Measurements from ENCODE around the gene NELFA. TPM values are rescaled to one million over a fixed set of nuclear protein-coding genes. Genes with fewer than 3 reads are reported as not detected.
A peak's percentile ranks its signal among the peaks of the same experiment; 100 is the strongest.

Gene NELFA
- total and polyA plus RNA-seq, 2 donors from 2014 or later: 17.8 to 39.1 TPM

GRCh38 chr4:1975880-1976279 is 32.9 kb downstream of the NELFA start:
- H3K9ac ChIP-seq (ENCODE audit: low read length in 3 of 3): no peak overlapping the region
- intact Hi-C loops (cut with DNase I): no loop called here
- no peaks in the 10 kb centered on the region for H3K9me3 ChIP-seq (ENCODE audit: control insufficient read depth in 2 of 3, insufficient read depth in 1 of 3, low read length in 3 of 3)
- no peak overlapping the region for H3K4me3 ChIP-seq (ENCODE audit: low read length in 3 of 3)
- DNase-seq (peak in 1 of 5 donors; percentile 9), FAIRE-seq (no peak)
- peaks cover 2 to 9% (median 2%) of the 10 kb centered on the region in 3 donors for H3K36me3 ChIP-seq (ENCODE audit: control insufficient read depth in 2 of 3, insufficient read depth in 3 of 3, low read length in 3 of 3)
- H3K27me3 ChIP-seq (ENCODE audit: control insufficient read depth, insufficient read depth, low read length): no peaks in the 10 kb centered on the region
- no peak overlapping the region for H3K27ac ChIP-seq (ENCODE audit: low read depth in 2 of 2, low read length in 2 of 2)
- no peak for TF ChIP-seq CTCF (IDR thresholded peaks at IDR 0.05; ENCODE audit: borderline replicate concordance, extremely low read depth, insufficient read depth)
- H3K4me1 ChIP-seq (ENCODE audit: control insufficient read depth in 2 of 3, insufficient read depth in 2 of 3, low read depth in 1 of 3, low read length in 3 of 3): no peaks in the 10 kb centered on the region

GRCh38 chr4:1975391-1975801 is 33.4 kb downstream of the NELFA start:
- H3K4me1 ChIP-seq (ENCODE audit: control insufficient read depth in 2 of 3, insufficient read depth in 2 of 3, low read depth in 1 of 3, low read length in 3 of 3): no peaks in the 10 kb centered on the region
- FAIRE-seq (no peak), DNase-seq (peak in 1 of 5 donors; percentile 9)
- intact Hi-C loops (cut with DNase I): no loop called here
- H3K9me3 ChIP-seq (ENCODE audit: control insufficient read depth in 2 of 3, insufficient read depth in 1 of 3, low read length in 3 of 3): no peaks in the 10 kb centered on the region
- no peak overlapping the region for H3K4me3 ChIP-seq (ENCODE audit: low read length in 3 of 3)
- no peak overlapping the region for H3K27ac ChIP-seq (ENCODE audit: low read depth in 2 of 2, low read length in 2 of 2)
- H3K27me3 ChIP-seq (ENCODE audit: control insufficient read depth, insufficient read depth, low read length): no peaks in the 10 kb centered on the region
- no peak overlapping the region for H3K9ac ChIP-seq (ENCODE audit: low read length in 3 of 3)
- no peak for TF ChIP-seq CTCF (IDR thresholded peaks at IDR 0.05; ENCODE audit: borderline replicate concordance, extremely low read depth, insufficient read depth)
- peaks cover 2 to 9% (median 2%) of the 10 kb centered on the region in 3 donors for H3K36me3 ChIP-seq (ENCODE audit: control insufficient read depth in 2 of 3, insufficient read depth in 3 of 3, low read length in 3 of 3)

- intact Hi-C loops (cut with DNase I): no loop called here
- H3K9me3 ChIP-seq (ENCODE audit: control insufficient read depth in 2 of 3, insufficient read depth in 1 of 3, low read length in 3 of 3): no peaks in the 10 kb centered on the region
- TF ChIP-seq CTCF (IDR thresholded peaks at IDR 0.05; ENCODE audit: borderline replicate concordance, extremely low read depth, insufficient read depth): no peak
- H3K27me3 ChIP-seq (ENCODE audit: control insufficient read depth, insufficient read depth, low read length): no peaks in the 10 kb centered on the region
- peaks cover 2 to 4% (median 2%) of the 10 kb centered on the region in 3 donors for H3K36me3 ChIP-seq (ENCODE audit: control insufficient read depth in 2 of 3, insufficient read depth in 3 of 3, low read length in 3 of 3)
- no peaks in the 10 kb centered on the region for H3K4me1 ChIP-seq (ENCODE audit: control insufficient read depth in 2 of 3, insufficient read depth in 2 of 3, low read depth in 1 of 3, low read length in 3 of 3)
- no peak overlapping the region for H3K27ac ChIP-seq (ENCODE audit: low read depth in 2 of 2, low read length in 2 of 2)
- DNase-seq (peak in 1 of 5 donors; percentile 13), FAIRE-seq (no peak)
- no peak overlapping the region for H3K4me3 ChIP-seq (ENCODE audit: low read length in 3 of 3)
- no peak overlapping the region for H3K9ac ChIP-seq (ENCODE audit: low read length in 3 of 3)
Observed at GRCh38 chr4:1974840-1975239, 33.9 kb downstream of the NELFA start.

- no peak for FAIRE-seq
- no peak overlapping the region for H3K9ac ChIP-seq (ENCODE audit: low read length in 3 of 3)
- intact Hi-C loops (cut with DNase I): no loop called here
- H3K9me3 ChIP-seq (ENCODE audit: control insufficient read depth in 2 of 3, insufficient read depth in 1 of 3, low read length in 3 of 3): no peaks in the 10 kb centered on the region
- H3K36me3 ChIP-seq (ENCODE audit: control insufficient read depth in 2 of 3, insufficient read depth in 3 of 3, low read length in 3 of 3): peaks cover 2 to 4% (median 2%) of the 10 kb centered on the region in 3 donors
- peak in 1 of 5 donors; percentile 16 for DNase-seq
- no peaks in the 10 kb centered on the region for H3K4me1 ChIP-seq (ENCODE audit: control insufficient read depth in 2 of 3, insufficient read depth in 2 of 3, low read depth in 1 of 3, low read length in 3 of 3)
- TF ChIP-seq CTCF (IDR thresholded peaks at IDR 0.05; ENCODE audit: borderline replicate concordance, extremely low read depth, insufficient read depth): no peak
- no peak overlapping the region for H3K4me3 ChIP-seq (ENCODE audit: low read length in 3 of 3)
- H3K27ac ChIP-seq (ENCODE audit: low read depth in 2 of 2, low read length in 2 of 2): no peak overlapping the region
- no peaks in the 10 kb centered on the region for H3K27me3 ChIP-seq (ENCODE audit: control insufficient read depth, insufficient read depth, low read length)
Observed at GRCh38 chr4:1973661-1974060, 35.1 kb downstream of the NELFA start.
